GM18858 (cell line): Measurements from ENCODE around the gene HOXD9.

Experiments used
- ATAC-seq: cut with Tn5 transposase; IDR thresholded peaks from one replicate; pipeline ENCODE4 v1.9.1; 2021; ENCODE audit not compliant: unreplicated experiment

Gene HOXD9

GRCh38 chr2:176098366-176099158 lies 24.0 kb upstream of the HOXD9 start:
- no peak for ATAC-seq

- ATAC-seq = no peak
Measured at GRCh38 chr2:176099159-176099727, 23.3 kb upstream of the HOXD9 start.

GRCh38 chr2:176099728-176100546 lies 22.6 kb upstream of the HOXD9 start, which contains the start of gene HOXD12:
Gene HOXD12, plus strand, starts transcription at chr2:176099795. Its CDS starts 7 bp downstream, at chr2:176099802.
- no peak for ATAC-seq

- ATAC-seq = no peak
Measured at GRCh38 chr2:176100547-176101140, 21.9 kb upstream of the HOXD9 start.

- no peak for ATAC-seq
Measured at GRCh38 chr2:176101216-176101830, 21.2 kb upstream of the HOXD9 start.

- ATAC-seq = no peak
Measured at GRCh38 chr2:176101842-176102241, 20.7 kb upstream of the HOXD9 start.

GRCh38 chr2:176102309-176102866 lies 20.1 kb upstream of the HOXD9 start:
- ATAC-seq = no peak

GRCh38 chr2:176103194-176103593 lies 19.3 kb upstream of the HOXD9 start:
- no peak for ATAC-seq

- ATAC-seq = no peak
Measured at GRCh38 chr2:176103742-176104315, 18.7 kb upstream of the HOXD9 start.

GRCh38 chr2:176104316-176105077 lies 18.0 kb upstream of the HOXD9 start:
- no peak for ATAC-seq

- ATAC-seq = no peak
Measured at GRCh38 chr2:176105078-176105729, 17.3 kb upstream of the HOXD9 start.

GRCh38 chr2:176105730-176106580 lies 16.6 kb upstream of the HOXD9 start:
- no peak for ATAC-seq

- no peak for ATAC-seq
Measured at GRCh38 chr2:176106581-176107539, 15.7 kb upstream of the HOXD9 start, which contains the start of gene HOXD11. Gene HOXD11, plus strand, starts transcription at chr2:176107280. Its CDS starts 76 bp downstream, at chr2:176107356.

- ATAC-seq = no peak
Measured at GRCh38 chr2:176107731-176108181, 14.8 kb upstream of the HOXD9 start.

GRCh38 chr2:176109192-176109901 lies 13.2 kb upstream of the HOXD9 start:
- no peak for ATAC-seq

GRCh38 chr2:176109946-176110345 lies 12.6 kb upstream of the HOXD9 start:
- ATAC-seq = no peak
